A549 treated with RU486 at 1 μM for 4 hours (cell line): ENCODE data around the gene CEP164. TPM values are rescaled to one million over a fixed set of nuclear protein-coding genes. Genes with fewer than 3 reads are reported as not detected.

Experiments
- total RNA-seq: library from RNA; stranded (reverse); fragments of 200-300 nt; extraction: Qiagen RNA extraction; gene quantifications from 5 replicates; pipeline ENCODE4 v1.2.3, GENCODE V29; 2022; ENCODE audit warnings: low read depth

Gene CEP164
- total RNA-seq: 14.4 to 16.9 TPM (median 15.1 TPM) in 5 replicates

GRCh38 chr11:117327567-117328374, at the start of gene CEP164:
CEP164 (plus strand) TSS chr11:117327854; CDS start chr11:117338587, 10,733 bp downstream.

GRCh38 chr11:117290809-117291396, 36.8 kb upstream of the CEP164 start, which contains the start of gene BACE1-AS:
BACE1-AS (plus strand) TSS chr11:117291346.

GRCh38 chr11:117316197-117316961, 11.3 kb upstream of the CEP164 start, which contains the start of gene BACE1:
BACE1 (minus strand) TSS chr11:117316256; CDS start chr11:117315795, 461 bp downstream.

Other genes with a start within 250 kb of the CEP164 start
- 8.2 to 10.4 TPM (median 9.7 TPM) in 5 replicates for gene SIK3, start 229.4 kb upstream of the CEP164 start, total RNA-seq
- 26.3 to 44.7 TPM (median 36.1 TPM) in 5 replicates for gene PAFAH1B2, start 183.6 kb upstream of the CEP164 start, total RNA-seq
- 4.0 to 5.7 TPM (median 4.9 TPM) in 5 replicates for gene SIDT2, start 149.1 kb upstream of the CEP164 start, total RNA-seq
- 62.5 to 145 TPM (median 102 TPM) in 5 replicates for gene TAGLN, start 128.5 kb upstream of the CEP164 start, total RNA-seq
- 12.4 to 17.8 TPM (median 14.8 TPM) in 5 replicates for gene PCSK7, start 95.8 kb upstream of the CEP164 start, total RNA-seq
- gene RNF214, start 95.2 kb upstream of the CEP164 start, total RNA-seq: 8.0 to 10.8 TPM (median 9.6 TPM) in 5 replicates
- gene BACE1-AS, start 36.5 kb upstream of the CEP164 start, total RNA-seq: 1.4 to 3.3 TPM (median 2.1 TPM) in 5 replicates
- gene BACE1, start 11.6 kb upstream of the CEP164 start, total RNA-seq: 7.7 to 9.3 TPM (median 8.2 TPM) in 5 replicates